LoVo (cell line): Measurements from ENCODE around the gene TENM4.
"Not testable (repeated sequence)": the region's sequence is repeated elsewhere in the genome, so short reads cannot be mapped to it uniquely, and the experiment has no call there.

Experiments
- DNase-seq: peaks from one replicate; pipeline ENCODE4 v3.0.0-alpha.2; 2016; ENCODE audit warnings: low spot score

Gene TENM4

DNA sequence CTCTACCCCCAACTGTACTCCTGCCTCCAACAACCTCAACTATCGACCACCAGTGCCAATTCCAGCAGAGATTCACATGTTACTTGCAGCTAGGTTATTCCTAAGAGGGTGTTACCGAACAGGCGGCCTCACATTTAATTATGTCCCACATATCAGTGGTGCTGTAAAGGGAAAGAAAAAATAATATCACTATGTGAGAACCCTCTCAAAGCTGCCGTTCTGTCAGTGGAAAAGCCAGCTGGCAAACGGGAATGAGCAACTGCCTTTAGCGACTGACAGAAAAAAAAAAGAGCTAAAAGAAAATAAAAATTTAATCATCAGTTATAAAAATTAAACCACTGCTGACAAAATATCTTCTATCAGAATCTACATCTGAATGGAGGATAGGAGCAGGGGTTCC lies 595.3 kb downstream of the TENM4 start:
- no peak for DNase-seq

DNA sequence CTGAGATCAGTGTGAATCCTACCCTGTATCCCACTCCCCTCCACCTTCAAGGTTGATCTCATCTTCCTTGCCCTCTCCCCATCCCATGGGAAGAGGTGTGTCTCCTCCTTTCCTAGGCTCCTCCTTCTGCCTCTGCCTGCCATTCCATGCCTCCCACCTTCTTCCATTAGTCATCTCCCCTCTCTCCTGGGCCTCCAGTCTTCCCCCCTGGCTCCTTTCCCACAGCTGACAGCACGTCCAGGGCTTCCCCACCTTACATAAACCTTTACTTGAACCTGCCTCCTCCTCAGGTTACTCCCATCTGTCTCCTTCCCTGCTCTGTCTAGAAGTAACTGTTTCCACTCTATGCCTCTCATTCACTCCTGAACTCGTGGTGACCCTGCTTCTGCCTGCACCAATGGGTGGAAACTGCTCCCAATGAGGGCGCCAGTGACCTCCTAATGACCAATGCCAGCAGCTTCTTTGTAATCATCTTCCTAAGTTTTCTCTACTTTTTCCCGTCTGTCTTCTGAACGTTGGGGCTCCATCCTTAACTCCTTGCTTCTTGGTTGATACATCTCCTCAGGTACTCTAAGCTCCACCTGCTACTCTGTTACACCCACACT lies 599.3 kb downstream of the TENM4 start:
- DNase-seq = no peak

- no peak for DNase-seq
Observed at GRCh38 chr11:78840623-78841022, 600.2 kb downstream of the TENM4 start.

- no peak for DNase-seq
Observed at GRCh38 chr11:78840200-78840599, 600.6 kb downstream of the TENM4 start.

- no peak for DNase-seq
Observed at GRCh38 chr11:78838417-78838816, 602.4 kb downstream of the TENM4 start.

DNA sequence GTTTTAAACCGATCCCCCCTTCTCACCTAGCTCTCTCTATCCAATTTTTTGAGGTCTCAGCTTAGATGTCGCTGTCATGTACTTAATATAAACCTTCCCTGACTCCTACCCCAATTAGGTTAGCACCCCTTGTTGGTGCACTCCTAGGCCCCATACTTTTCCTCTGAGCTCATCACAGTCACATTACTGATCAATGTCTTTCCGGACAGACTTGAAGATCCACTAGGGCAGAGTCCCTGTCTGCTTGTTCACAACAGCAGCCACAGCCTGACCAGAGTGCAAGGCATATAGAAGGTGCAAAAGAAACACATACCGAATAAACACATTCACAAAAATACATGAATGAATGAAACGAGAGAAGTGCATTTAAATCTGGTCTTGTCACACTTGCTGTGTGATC lies 605.2 kb downstream of the TENM4 start:
- DNase-seq = no peak

- no peak for DNase-seq
Observed at GRCh38 chr11:78834886-78835285, 605.9 kb downstream of the TENM4 start.

GRCh38 chr11:78833237-78833636 lies 607.6 kb downstream of the TENM4 start:
- DNase-seq = no peak

DNA sequence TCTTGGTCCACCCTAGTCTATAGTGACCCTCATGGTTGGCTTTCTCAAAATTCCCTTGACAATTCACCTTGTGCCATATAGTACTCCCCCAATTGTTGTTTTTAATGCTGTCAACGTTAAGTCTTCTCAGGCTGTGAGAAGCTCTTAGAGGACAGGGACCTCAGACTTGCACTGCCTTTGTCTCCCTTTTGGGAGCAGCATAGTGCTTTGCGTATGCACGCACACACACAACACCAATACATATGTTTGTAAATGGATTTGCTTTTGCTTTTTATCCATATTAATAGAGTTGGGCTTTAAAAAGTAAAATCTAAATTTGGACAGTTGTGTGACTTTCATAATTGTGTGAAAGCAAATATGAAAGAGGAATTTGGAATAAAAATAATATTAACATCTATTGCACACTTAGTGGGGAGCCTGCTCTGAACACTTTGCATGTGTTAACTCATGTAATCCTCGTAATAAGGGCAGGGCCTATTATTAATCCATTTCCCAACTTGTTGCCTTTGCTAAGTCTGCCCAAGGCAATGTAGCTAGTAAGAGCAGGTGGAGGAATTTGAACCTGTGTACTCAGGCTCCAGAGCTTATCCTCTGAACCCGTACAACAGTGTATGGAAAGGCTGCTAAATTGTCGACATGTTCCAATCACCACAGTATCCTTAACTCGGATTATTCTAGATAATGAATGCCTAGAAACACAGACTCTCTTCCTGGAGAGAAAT lies 608.4 kb downstream of the TENM4 start:
- no peak for DNase-seq

- no peak for DNase-seq
Observed at GRCh38 chr11:78831571-78831970, 609.3 kb downstream of the TENM4 start.

- DNase-seq = no peak
Observed at GRCh38 chr11:78830277-78830819, 610.5 kb downstream of the TENM4 start.

DNA sequence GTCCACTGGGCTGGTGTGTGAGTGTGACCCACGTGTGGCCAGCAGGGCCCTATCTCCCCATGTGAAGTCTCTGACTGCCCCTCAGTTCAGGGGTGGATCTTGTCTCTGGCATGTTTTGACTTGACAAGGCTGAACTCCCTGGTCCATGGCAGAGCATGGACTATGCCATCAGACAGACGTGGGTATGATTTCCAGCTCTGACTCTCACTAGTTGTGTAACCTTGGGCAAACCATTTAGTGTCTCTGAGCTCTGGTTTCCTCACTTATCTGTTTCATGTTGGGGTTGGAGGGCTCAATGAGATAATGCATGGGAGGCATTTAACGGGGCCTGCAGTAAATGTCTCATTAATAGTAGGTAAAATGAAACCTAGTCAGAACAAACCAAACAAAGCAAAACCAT lies 611.7 kb downstream of the TENM4 start:
- DNase-seq = no peak

GRCh38 chr11:78828676-78829075 lies 612.2 kb downstream of the TENM4 start:
- no peak for DNase-seq

DNA sequence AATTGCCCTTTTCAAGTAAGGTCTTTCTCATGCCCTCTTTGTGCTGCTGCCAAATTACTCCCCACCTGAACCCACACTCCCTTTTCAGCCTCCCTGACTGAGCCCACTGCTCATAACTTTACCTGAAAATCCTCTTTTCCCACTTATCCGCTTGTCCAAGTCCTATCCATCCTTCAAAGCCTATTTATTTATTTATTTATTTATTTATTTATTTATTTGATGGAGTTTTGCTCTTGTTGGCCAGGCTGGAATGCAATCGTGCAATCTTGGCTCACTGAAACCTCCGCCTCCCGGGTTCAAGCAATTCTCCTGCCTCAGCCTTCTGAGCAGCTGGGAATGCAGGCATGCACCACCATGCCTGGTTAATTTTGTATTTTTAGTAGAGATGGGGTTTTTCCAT lies 613.5 kb downstream of the TENM4 start:
- DNase-seq = not testable (repeated sequence)

DNA sequence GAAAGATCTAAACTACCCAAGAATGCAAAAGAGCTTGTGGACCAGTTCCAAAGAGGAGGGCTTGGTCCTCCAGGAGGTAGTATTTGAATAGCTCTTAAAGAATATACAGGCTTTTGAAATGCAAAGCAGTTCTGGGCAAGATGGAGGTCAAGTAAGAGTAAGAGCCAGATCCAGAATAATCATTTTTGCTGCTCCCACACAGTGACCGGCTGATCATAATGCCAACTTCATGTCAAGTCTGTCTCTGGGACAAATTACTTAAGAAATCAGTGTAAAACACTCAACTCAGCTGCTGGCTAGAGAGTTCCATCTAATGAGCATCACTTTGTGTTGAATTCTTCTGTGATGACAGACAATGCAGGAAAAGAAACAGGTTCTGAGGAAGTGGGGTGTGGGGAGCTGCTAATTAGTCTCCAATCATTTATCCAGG lies 615.2 kb downstream of the TENM4 start:
- no peak for DNase-seq

DNA sequence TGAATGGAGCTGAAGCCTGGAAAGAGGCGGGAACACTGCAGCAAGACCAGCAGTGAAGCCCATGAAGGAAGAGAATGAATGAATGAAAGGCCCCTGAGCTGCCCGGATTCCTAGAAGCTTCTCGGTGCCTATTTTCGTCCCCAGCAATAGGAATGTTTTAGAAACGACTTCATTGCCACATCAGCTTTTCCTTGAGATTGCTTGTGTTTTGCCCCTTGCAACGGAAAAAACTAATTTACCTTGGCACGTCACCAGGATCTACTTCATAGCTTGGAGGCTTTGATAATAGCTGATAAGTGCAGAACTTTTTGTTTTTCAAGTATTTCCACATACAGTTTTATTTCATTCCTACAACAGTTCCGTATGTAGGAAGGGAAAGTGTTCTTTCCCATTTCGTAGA lies 617.2 kb downstream of the TENM4 start:
- DNase-seq = no peak

- DNase-seq = no peak
Observed at GRCh38 chr11:78822931-78823423, 617.9 kb downstream of the TENM4 start.

- DNase-seq = no peak
Observed at GRCh38 chr11:78821371-78822306, 619.2 kb downstream of the TENM4 start.

DNA sequence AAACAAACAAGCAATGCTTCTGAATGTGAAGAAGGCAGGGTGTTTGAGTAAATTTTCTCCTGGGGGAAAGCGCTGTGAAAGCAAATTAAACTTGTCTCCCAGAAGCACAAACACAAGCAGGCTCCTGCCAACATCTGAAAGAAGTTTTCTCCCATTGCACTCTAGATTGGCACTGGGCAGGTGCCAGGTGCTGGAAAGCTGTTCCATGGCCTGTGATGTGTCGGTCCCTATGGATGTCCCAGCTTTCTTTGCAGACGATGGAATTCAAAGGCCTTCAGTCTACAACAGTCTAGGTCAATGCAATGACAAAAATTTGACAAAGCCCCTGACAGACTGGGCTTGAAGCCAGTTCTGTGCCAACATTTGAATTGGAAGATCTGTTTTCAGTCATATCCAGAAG lies 620.1 kb downstream of the TENM4 start:
- DNase-seq = no peak

DNA sequence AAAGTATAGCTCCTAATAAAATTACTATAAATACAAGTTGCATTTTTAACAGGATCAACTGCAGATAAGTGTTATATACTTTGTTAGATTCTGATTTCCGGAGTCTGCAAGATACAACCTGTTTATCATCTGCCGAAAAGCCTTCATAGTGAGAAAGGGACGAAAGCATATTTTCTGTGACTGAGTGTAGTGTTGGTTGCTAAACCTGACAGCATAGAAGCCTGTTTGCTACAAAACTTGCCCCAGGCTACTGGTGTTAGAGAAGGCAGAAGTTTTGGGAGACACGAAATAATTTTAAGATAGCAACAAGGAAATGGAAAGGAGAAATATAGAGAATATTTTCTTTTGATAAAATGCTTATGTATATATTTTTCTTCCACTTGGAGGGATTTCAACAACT lies 622.6 kb downstream of the TENM4 start:
- no peak for DNase-seq

- DNase-seq = no peak
Observed at GRCh38 chr11:78815831-78816230, 625.0 kb downstream of the TENM4 start.

DNA sequence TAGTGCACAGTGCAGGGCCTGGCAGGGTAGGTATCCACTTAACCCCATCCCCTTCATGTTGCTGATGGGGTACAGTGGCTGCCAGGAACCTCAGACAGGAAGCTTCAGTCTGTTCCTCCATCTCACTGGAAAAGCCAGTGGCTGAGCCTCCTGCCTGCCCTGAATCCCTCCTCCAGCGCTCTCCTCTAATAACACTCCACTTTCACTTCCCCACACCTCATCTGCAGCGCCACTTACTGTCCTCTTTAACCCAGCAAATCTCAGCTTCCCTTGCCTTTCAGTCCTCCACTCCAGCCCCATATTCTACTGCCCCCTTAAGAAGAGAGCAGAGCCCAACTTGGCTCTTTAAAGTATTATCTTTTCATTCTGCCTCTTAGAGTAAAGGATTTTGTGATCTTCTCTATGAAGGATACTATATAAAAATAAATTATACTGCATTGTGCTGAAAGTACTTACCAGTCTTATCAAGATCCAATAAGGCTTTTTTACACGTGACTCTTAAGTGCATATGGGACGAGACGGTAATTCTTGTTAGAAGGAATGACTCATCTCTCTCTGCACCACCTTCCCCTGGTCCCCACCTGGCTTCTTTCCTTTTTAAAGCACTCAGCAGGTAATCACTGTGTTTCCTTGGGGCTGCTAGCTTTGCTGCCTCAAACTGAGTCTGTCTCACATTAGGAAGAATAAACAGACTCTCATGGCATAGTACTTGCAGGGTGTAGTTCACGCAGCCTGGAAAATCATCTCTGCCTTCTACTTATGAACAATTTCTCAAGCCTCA lies 628.1 kb downstream of the TENM4 start:
- DNase-seq = no peak
